ENCODE data around the gene PLPPR3.

Gene PLPPR3

GRCh38 chr19:765179-765738 lies 56.5 kb downstream of the PLPPR3 start:
- DNase-seq = no peak

- no peak for DNase-seq
Measured at GRCh38 chr19:764301-764700, 57.5 kb downstream of the PLPPR3 start.

- DNase-seq = no peak
Measured at GRCh38 chr19:763869-764268, 57.9 kb downstream of the PLPPR3 start.

GRCh38 chr19:763181-763580 lies 58.6 kb downstream of the PLPPR3 start:
- DNase-seq = no peak

All from NCI-H1930 (cell line).